ENCODE results near the gene LEO1. TPM values are rescaled to one million over a fixed set of nuclear protein-coding genes. Genes with fewer than 3 reads are reported as not detected.

Gene LEO1
- total and polyA plus RNA-seq, 12 donors, result 6.6 to 44.6 (median 15.0) TPM

DNA sequence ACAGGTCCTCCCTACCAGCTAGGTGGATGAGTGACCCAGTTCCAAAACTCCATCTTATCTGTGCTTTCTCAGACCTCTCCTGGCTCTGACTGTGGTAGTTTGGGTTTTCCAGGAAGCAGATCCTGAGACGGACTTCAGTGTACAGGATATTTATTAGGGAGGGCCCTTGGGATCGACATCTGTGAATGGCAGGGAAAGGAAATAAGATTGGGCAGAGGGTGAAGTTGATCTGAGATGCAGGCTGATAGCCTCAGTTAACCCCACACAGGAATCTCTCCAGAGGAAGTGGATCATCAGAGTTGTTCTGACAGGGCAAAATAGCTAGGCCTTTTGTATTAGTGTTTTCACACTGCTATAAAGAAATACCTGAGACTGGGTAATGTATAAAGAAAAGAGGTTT lies 30.8 kb upstream of the LEO1 start:
- WGBS, 4 donors, result 46 to 92% (median 81%) methylated on average over 2 of the region's 2 CpGs

DNA sequence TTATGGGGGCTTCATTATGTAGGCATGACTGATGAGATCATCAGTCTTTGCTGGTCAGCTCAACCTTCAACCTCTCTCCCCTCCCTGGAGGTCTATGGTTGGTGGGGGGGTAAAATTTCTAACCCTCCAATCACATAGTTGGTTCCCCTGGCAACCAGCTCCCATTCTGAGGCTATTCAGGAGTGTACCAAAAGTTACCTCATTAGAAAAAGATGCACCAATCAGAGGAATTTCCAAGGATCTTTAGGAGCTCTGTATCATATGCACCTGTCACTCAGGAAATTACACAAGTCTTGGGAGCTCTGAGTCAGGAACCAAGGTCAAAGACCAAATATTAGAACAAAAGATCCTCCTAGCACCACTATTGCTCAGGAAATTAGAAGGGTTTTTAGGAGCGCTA lies 21.4 kb upstream of the LEO1 start:
- no peak overlapping the region for H3K27ac ChIP-seq
- WGBS, 4 donors, result 59 to 78% (median 68%) methylated on average over 1 of the region's 1 CpG
- H3K36me3 ChIP-seq (replicated peaks in 1 of 2), result no peaks in the 10 kb centered on the region
- TF ChIP-seq CTCF (IDR thresholded peaks at IDR 0.05) (no peak), POLR2A (IDR thresholded peaks at IDR 0.05) (no peak)
- no peak overlapping the region for H3K4me3 ChIP-seq
- intact Hi-C loops (cut with DNase I), result no loop called here
- H3K27me3 ChIP-seq, result no peaks in the 10 kb centered on the region
- no peaks in the 10 kb centered on the region for H3K9me3 ChIP-seq (replicated peaks in 1 of 3)
- no peak for DNase-seq
- H3K4me1 ChIP-seq (replicated peaks in 1 of 2), result no peaks in the 10 kb centered on the region

More for the DNA sequence above, 30.8 kb upstream of the LEO1 start:
- no peaks in the 10 kb centered on the region for H3K4me1 ChIP-seq (replicated peaks in 1 of 2)
- H3K9me3 ChIP-seq (replicated peaks in 1 of 3), result no peaks in the 10 kb centered on the region
- intact Hi-C loops (cut with DNase I), result no loop called here
- no peak overlapping the region for H3K27ac ChIP-seq
- H3K27me3 ChIP-seq, result no peaks in the 10 kb centered on the region
- DNase-seq, result no peak
- TF ChIP-seq CTCF (IDR thresholded peaks at IDR 0.05) (no peak), POLR2A (IDR thresholded peaks at IDR 0.05) (no peak)
- no peak overlapping the region for H3K4me3 ChIP-seq
- H3K36me3 ChIP-seq (replicated peaks in 1 of 2), result no peaks in the 10 kb centered on the region

GRCh38 chr15:51991141-51991540 lies 19.6 kb upstream of the LEO1 start:
- no peaks in the 10 kb centered on the region for H3K36me3 ChIP-seq (replicated peaks in 1 of 2)
- 83 to 92% (median 89%) methylated on average over 4 of the region's 4 CpGs for WGBS, 4 donors
- no peak for DNase-seq
- no peaks in the 10 kb centered on the region for H3K9me3 ChIP-seq (replicated peaks in 1 of 3)
- H3K27me3 ChIP-seq, result no peaks in the 10 kb centered on the region
- no peak overlapping the region for H3K27ac ChIP-seq
- TF ChIP-seq CTCF (IDR thresholded peaks at IDR 0.05) (no peak), POLR2A (IDR thresholded peaks at IDR 0.05) (no peak)
- intact Hi-C loops (cut with DNase I), result no loop called here
- no peaks in the 10 kb centered on the region for H3K4me1 ChIP-seq (replicated peaks in 1 of 2)
- H3K4me3 ChIP-seq, result no peak overlapping the region

GRCh38 chr15:51982770-51983103 lies 11.2 kb upstream of the LEO1 start:
- intact Hi-C loops (cut with DNase I), result loop anchor here in 1 of 2 donors (10.0 kb wide), 1 partner anchor 152 kb away; no protein-coding TSS in a partner anchor
- no peaks in the 10 kb centered on the region for H3K27me3 ChIP-seq
- no peak for DNase-seq
- TF ChIP-seq POLR2A (IDR thresholded peaks at IDR 0.05) (no peak), CTCF (IDR thresholded peaks at IDR 0.05) (no peak)
- H3K36me3 ChIP-seq (replicated peaks in 1 of 2), result no peaks in the 10 kb centered on the region
- no peaks in the 10 kb centered on the region for H3K9me3 ChIP-seq (replicated peaks in 1 of 3)
- H3K4me3 ChIP-seq, result no peak overlapping the region
- H3K4me1 ChIP-seq (replicated peaks in 1 of 2), result peaks cover 8 to 15% of the 10 kb centered on the region in 2 donors
- no peak overlapping the region for H3K27ac ChIP-seq

Data from adrenal gland (tissue), 12 donors.